Central memory CD8-positive, alpha-beta T cell (primary cell): Measurements from ENCODE around the gene PRMT5.

ENCODE experiments used
- ATAC-seq: fragments of 150-1000 bp; cut with Tn5 transposase; replicated peaks from 2 replicates; pipeline ENCODE4 v1.10.0; 2022; ENCODE audit warnings: mild to moderate bottlenecking, moderate FRiP score, moderate number of reproducible peaks; ENCODE audit not compliant: poor library complexity, severe bottlenecking; ENCODE audit errors: extremely low read depth
- DNase-seq, 2 donors: peaks; one replicate each; pipeline ENCODE4 v3.0.0; 2021; ENCODE audit warnings: low spot score in 2 of 2
- H3K27ac Mint-ChIP-seq: one replicate; pipeline ENCODE4 v1.8.0; 2022; ENCODE audit warnings: low read depth, mild to moderate bottlenecking, moderate library complexity, mixed read lengths
- H3K27me3 Mint-ChIP-seq: one replicate; pipeline ENCODE4 v1.8.0; 2022; ENCODE audit warnings: mixed read lengths
- H3K36me3 Mint-ChIP-seq: one replicate; pipeline ENCODE4 v1.8.0; 2022; ENCODE audit warnings: mild to moderate bottlenecking, moderate library complexity, mixed read lengths; ENCODE audit not compliant: insufficient read depth
- H3K4me1 Mint-ChIP-seq: one replicate; pipeline ENCODE4 v1.8.0; 2022; ENCODE audit warnings: mixed read lengths
- H3K4me3 Mint-ChIP-seq: one replicate; pipeline ENCODE4 v1.8.0; 2022; ENCODE audit warnings: mild to moderate bottlenecking, moderate library complexity, mixed read lengths
- H3K9me3 Mint-ChIP-seq: one replicate; pipeline ENCODE4 v1.8.0; 2022; ENCODE audit warnings: mixed read lengths

The PRMT5 gene

GRCh38 chr14:22887260-22887989 is 41.8 kb downstream of the PRMT5 start:
- Mint-ChIP-seq H3K9me3 (no peaks in the 10 kb centered on the region), H3K27me3 (no peaks in the 10 kb centered on the region), H3K36me3 (peaks cover 5% of the 10 kb centered on the region), H3K27ac (peak overlapping the region; percentile 56), H3K4me3 (peak overlapping the region; percentile 74), H3K4me1 (peaks cover 27% of the 10 kb centered on the region)
- ATAC-seq (peak; percentile 30), DNase-seq (no peak)

DNA sequence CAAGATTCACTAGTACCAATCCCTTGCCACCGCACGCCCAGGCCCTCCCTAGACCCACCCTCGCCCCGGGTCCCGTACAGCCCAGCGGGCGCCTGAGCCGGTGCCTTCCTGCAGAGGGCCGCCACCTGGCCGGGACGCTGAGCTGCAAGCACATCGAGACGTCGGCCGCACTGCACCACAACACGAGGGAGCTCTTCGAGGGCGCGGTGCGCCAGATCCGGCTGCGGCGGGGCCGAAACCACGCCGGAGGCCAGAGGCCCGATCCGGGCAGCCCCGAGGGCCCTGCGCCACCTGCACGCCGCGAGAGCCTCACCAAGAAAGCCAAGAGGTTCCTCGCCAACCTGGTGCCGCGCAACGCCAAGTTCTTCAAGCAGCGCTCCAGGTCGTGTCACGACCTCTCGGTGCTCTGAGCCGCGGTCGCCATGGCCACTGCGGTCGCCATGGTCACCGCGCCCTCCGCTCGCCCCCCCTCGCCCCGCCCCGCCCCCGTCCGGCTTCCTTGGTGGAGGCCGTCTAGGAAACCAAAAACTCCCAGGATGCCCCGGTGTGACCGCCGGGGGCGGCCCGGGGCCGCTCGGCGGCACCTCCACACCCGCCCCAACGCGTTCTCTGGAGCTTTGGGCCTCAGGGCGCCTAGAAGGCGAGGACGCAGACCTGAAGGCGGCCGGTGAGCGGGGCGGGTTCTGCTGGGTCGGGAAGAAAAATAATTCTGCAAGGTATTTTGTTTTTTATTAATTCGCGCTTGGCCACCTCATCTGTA is 42.5 kb downstream of the PRMT5 start:
- Mint-ChIP-seq H3K9me3 (no peaks in the 10 kb centered on the region), H3K36me3 (peaks cover 5% of the 10 kb centered on the region), H3K4me3 (peak overlapping the region; percentile 74), H3K27ac (peak overlapping the region; percentile 56), H3K27me3 (no peaks in the 10 kb centered on the region), H3K4me1 (peaks cover 27% of the 10 kb centered on the region)
- DNase-seq: peak; percentile 40 to 43
- ATAC-seq: peak; percentile 75

GRCh38 chr14:22885975-22886374 is 43.2 kb downstream of the PRMT5 start:
- peaks cover 27% of the 10 kb centered on the region for H3K4me1 Mint-ChIP-seq
- peak overlapping the region; percentile 74 for H3K4me3 Mint-ChIP-seq
- ATAC-seq: no peak
- peak overlapping the region; percentile 56 for H3K27ac Mint-ChIP-seq
- no peaks in the 10 kb centered on the region for H3K27me3 Mint-ChIP-seq
- DNase-seq: no peak
- peaks cover 5% of the 10 kb centered on the region for H3K36me3 Mint-ChIP-seq
- H3K9me3 Mint-ChIP-seq: no peaks in the 10 kb centered on the region

- peak overlapping the region; percentile 5 for H3K4me3 Mint-ChIP-seq
- ATAC-seq (no peak), DNase-seq (no peak)
- H3K27ac Mint-ChIP-seq: no peak overlapping the region
- no peaks in the 10 kb centered on the region for H3K9me3 Mint-ChIP-seq
- peaks cover 27% of the 10 kb centered on the region for H3K4me1 Mint-ChIP-seq
- H3K27me3 Mint-ChIP-seq: no peaks in the 10 kb centered on the region
- peaks cover 5% of the 10 kb centered on the region for H3K36me3 Mint-ChIP-seq
Measured at GRCh38 chr14:22884738-22885523, 44.2 kb downstream of the PRMT5 start.

DNA sequence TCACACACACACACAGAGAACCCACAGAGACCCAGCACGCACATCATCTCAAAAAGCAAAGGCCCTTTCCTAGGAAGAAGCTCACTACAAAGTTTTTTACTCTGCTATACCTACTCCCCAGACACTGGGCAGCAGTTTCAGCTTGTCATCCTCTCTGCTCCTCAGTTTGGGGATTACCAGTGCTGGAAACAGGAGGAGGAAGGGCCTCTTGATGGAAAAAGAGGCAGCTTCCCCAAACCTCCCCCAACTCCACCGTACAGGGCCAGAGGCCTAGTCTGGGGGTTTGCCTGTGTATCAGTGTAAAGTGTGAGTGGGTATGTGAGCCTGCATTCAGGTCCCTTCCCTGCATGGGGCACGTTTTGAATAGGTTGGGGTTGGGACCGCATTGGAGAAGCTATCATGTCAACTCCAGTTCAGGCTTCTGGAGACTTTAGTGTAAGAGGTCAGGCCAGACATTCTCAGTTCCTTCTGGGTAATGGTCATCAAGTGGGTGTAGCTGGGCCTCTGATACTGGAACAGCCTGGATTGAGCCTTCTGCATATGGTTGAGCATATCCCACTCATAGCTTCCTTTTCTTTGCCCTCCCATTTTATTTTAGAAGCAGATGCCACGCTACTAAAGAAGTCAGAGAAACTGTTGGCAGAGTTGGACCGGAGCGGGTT is 45.0 kb downstream of the PRMT5 start:
- Mint-ChIP-seq H3K27ac (no peak overlapping the region), H3K36me3 (peaks cover 5% of the 10 kb centered on the region), H3K27me3 (no peaks in the 10 kb centered on the region), H3K4me3 (no peak overlapping the region), H3K9me3 (no peaks in the 10 kb centered on the region), H3K4me1 (peaks cover 27% of the 10 kb centered on the region)
- DNase-seq (no peak), ATAC-seq (no peak)

GRCh38 chr14:22883173-22883976 is 45.8 kb downstream of the PRMT5 start, which contains the start of gene REM2:
REM2 (plus strand) TSS chr14:22883222; CDS start chr14:22883288, 66 bp downstream.
- DNase-seq (no peak), ATAC-seq (no peak)
- Mint-ChIP-seq H3K4me1 (peaks cover 27% of the 10 kb centered on the region), H3K27ac (no peak within 1 kb of the TSS), H3K9me3 (no peaks in the 10 kb centered on the region), H3K4me3 (no peak within 1 kb of the TSS), H3K36me3 (peaks cover 7% of the 10 kb centered on the region), H3K27me3 (no peaks in the 10 kb centered on the region)

DNA sequence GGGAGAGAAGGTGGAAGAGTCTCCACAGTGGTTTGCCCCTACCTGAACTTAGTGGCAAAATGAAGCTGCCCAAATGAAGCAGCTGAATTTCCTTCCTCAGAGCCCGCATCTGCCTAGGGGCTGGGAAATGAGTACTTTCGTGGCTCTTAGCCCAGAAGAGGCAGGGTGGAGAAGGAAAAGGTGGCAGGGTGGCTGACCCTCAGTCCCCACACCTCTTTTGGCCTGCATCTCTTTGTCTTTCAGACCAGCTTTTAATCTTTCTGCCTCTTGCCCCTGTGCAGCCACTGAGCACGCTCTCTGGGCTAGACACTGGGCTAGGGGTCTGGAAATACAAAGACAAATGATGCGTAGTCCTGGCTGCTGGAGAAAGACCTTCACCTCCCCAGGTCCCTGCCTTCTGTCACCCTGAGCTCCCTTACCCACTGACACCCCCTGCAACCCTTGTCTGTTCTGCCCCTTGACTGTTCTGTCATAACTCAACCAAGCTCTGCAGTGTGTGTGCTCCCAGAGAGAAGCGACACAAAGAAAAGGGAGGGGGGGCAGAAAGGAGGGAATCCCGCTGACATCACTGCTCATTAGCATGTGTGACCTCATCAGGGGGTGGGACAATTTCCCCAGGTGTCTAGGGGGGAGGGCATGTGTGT is 46.5 kb downstream of the PRMT5 start:
- Mint-ChIP-seq H3K4me3 (no peak overlapping the region), H3K4me1 (peaks cover 28% of the 10 kb centered on the region), H3K27ac (no peak overlapping the region), H3K27me3 (no peaks in the 10 kb centered on the region), H3K36me3 (peaks cover 10% of the 10 kb centered on the region), H3K9me3 (no peaks in the 10 kb centered on the region)
- DNase-seq (no peak), ATAC-seq (no peak)

- peaks cover 23% of the 10 kb centered on the region for H3K4me1 Mint-ChIP-seq
- H3K27me3 Mint-ChIP-seq: no peaks in the 10 kb centered on the region
- DNase-seq (no peak), ATAC-seq (no peak)
- peaks cover 10% of the 10 kb centered on the region for H3K36me3 Mint-ChIP-seq
- H3K9me3 Mint-ChIP-seq: no peaks in the 10 kb centered on the region
- H3K4me3 Mint-ChIP-seq: no peak overlapping the region
- H3K27ac Mint-ChIP-seq: no peak overlapping the region
Measured at GRCh38 chr14:22882064-22882463, 47.1 kb downstream of the PRMT5 start.

DNA sequence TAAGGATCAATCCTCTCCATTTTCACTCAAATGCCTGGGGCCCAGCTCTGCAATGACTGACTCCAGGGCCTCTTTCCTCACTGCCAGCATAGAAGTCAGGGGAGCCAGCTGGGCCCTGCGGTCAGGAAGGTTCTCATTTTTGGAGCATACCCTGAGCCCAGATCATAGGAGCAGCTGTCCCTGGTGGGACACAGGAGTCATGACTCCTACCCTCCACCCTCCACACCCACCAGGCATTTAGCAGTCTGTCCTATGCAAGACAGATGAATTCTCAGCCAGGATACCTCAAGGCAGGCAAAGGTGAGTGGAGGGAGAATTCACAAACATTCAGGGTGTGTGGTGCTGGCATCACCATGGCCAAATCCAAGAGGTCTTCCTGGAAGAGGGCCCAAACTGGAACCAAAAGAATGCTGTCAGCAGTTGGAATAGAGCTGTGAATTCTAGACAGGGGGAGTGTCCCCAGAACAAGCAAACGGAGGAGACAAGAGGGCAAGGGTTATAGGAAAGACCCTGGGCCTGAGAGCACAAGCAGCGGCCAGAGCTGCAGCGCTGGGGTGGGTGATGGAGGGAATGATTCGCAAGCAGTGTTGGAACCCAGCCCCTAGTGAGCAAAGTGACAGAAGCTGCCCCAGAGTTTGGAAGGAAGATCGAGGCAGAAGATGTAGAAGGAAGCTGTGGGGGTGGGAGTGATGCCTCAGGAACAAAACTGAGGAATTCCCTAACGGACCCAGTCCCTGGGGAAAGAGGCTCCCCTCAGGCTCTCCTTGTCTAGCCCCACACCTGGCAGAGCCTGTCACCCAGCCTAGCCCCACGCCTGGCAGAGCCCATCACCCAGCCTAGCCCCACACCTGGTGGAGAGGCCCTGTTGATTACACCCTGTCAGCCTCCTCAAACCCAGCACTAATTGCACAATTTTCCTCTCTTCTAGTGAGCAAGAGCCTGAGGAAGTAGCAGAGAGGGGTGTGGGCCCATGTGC is 50.6 kb downstream of the PRMT5 start:
- Mint-ChIP-seq H3K4me1 (peaks cover 16% of the 10 kb centered on the region), H3K9me3 (no peaks in the 10 kb centered on the region), H3K36me3 (peaks cover 17% of the 10 kb centered on the region), H3K4me3 (no peak overlapping the region), H3K27ac (no peak overlapping the region), H3K27me3 (no peaks in the 10 kb centered on the region)
- DNase-seq: no peak
- no peak for ATAC-seq

- Mint-ChIP-seq H3K9me3 (no peaks in the 10 kb centered on the region), H3K27ac (no peak overlapping the region), H3K4me1 (peaks cover 22% of the 10 kb centered on the region), H3K36me3 (peaks cover 21% of the 10 kb centered on the region), H3K27me3 (no peaks in the 10 kb centered on the region), H3K4me3 (no peak overlapping the region)
- ATAC-seq: no peak
- DNase-seq: no peak
Measured at GRCh38 chr14:22877000-22877501, 52.1 kb downstream of the PRMT5 start.
